GM21390 (cell line): ENCODE data around the gene NARS2.
A peak's percentile ranks its signal among the peaks of the same experiment; 100 is the strongest.

Experiments used
- ATAC-seq: cut with Tn5 transposase; IDR thresholded peaks from one replicate; pipeline ENCODE4 v1.9.1; 2021; ENCODE audit not compliant: unreplicated experiment

Gene NARS2

GRCh38 chr11:78417888-78418583 is 156.6 kb downstream of the NARS2 start:
- ATAC-seq, result peak; percentile 44

- ATAC-seq, result peak; percentile 13
These were observed 157.3 kb downstream of the NARS2 start, which contains the start of gene GAB2 for GRCh38 chr11:78417175-78417887. Gene GAB2 (minus strand): TSS chr11:78417820. CDS start chr11:78417720, 100 bp downstream.

- peak; percentile 55 for ATAC-seq
These were observed 158.1 kb downstream of the NARS2 start for GRCh38 chr11:78416285-78417174.

GRCh38 chr11:78415338-78415737 is 159.3 kb downstream of the NARS2 start:
- ATAC-seq, result no peak

GRCh38 chr11:78414321-78415051 is 160.2 kb downstream of the NARS2 start:
- ATAC-seq, result no peak

- no peak for ATAC-seq
These were observed 166.0 kb downstream of the NARS2 start for GRCh38 chr11:78408619-78409018.

DNA sequence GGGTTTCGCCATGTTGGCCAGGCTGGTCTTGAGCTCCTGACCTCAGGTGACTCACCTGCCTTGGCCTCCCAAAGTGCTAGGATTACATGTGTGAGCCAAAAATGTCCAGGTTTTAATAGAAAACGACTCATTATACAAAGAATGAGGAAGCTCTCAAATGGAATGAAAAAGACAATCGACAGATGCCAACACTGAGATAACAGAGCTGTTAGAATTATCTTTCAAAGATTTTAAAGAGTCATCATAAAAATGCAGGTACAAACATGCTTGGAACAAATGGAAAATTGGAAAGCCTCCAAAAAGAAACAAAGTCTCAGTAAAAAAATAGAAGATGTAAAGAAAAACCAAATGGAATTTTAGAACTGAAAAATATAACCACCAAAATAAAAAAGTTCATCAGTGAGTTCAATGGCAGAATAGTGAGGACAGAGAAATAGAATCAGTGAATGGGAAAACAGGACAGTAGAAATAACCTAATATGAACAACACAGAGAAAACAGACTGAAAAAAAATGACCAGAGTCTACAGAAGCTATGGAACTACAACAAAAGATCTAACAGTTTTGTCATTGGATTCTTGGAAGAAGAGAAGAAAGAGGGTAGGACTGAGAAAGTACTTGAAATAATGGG is 168.0 kb downstream of the NARS2 start:
- ATAC-seq, result no peak

GRCh38 chr11:78405805-78406204 is 168.9 kb downstream of the NARS2 start:
- no peak for ATAC-seq

DNA sequence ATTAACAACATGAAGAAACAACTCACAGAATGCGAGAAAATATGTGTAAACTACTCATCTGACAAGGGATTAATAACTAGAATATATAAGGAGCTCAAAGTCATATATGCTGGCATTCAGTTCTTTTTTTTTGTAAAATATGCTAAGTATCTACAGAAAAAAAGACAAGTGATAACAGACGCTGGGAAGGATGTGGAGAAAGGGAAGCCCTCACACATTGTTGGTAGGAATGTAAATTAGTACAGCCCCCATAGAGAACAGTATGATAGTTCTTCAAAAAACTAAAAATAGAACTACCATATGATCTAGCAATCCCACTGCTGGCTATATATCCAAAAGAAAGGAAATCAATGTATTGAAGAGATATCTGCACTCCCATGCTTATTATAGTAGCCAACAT is 170.9 kb downstream of the NARS2 start:
- ATAC-seq, result no peak

DNA sequence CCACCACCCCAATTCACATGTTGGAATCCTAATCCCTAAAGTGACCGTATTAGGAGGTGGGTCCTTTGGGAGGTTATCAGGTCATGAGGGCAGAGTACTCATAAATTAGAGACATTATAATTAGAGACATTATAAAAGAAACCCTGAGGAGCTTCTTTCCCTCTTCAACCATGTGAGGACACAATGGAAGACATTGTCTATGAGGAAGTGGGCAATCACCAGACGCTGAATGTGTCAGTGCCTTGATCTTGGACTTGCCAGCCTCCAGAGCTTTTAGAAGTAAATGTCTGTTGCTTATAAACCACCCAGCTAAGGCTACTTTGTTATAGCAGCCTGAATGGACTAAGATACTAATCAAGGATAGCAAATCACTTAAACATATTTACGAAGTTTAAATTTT is 171.8 kb downstream of the NARS2 start:
- ATAC-seq, result no peak

DNA sequence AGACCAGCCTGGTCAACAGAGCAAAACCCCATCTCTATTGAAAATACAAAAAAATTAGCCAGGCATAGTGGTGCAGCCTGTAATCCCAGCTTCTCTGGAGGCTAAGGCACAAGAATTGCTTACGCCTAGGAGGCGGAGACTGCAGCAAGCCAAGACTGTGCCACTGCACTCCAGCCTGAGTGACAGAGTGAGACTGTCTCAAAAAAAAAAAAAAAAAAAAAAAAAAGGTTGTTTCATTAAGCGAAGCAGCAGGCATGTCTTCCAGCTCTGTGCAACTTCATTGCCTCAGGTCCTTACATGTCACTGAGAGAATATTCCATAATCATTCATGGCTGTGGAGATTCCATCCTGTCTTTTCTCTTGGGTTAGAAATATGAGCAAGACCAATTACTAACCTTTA is 174.0 kb downstream of the NARS2 start:
- no peak for ATAC-seq

DNA sequence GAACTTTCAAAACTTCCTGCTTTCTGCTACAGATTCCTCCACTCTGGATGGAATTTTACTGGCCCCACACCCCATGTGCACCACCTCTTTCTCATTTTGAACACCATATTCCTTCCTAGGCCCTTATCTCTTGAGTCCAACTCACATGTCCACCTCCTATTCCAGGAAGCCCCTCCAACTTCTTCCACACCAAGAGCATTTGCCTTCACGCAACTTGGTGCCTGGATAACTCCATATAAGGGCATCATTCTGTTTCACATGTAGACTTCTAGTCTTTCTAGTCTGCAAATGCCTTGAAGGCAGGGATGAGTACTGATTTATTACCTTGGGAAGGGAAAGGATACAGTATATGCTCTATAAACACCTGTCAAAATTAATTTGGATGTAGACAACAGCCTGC is 174.5 kb downstream of the NARS2 start:
- no peak for ATAC-seq

DNA sequence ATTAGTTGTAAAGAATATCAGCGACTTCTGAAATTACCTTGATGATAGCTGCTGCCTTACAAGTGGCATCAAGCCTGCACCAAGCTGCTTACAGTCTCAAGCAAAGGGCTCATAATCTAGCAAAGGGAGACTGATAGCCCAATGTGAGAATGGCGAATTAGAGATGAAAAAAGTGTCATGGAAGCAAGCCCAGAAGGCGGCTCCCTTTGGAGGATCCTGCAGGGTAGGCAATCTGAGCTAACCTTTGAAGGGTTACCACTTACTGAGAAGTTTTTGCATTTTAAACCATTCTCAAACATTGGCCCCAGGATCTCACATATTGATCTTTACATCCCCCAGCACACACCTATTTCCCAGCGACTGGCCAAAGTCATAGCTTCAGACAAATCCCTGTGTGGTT is 175.5 kb downstream of the NARS2 start:
- ATAC-seq, result no peak

- ATAC-seq, result no peak
These were observed 175.9 kb downstream of the NARS2 start for GRCh38 chr11:78398715-78399114.

GRCh38 chr11:78397398-78397797 is 177.3 kb downstream of the NARS2 start:
- peak; percentile 81 for ATAC-seq

DNA sequence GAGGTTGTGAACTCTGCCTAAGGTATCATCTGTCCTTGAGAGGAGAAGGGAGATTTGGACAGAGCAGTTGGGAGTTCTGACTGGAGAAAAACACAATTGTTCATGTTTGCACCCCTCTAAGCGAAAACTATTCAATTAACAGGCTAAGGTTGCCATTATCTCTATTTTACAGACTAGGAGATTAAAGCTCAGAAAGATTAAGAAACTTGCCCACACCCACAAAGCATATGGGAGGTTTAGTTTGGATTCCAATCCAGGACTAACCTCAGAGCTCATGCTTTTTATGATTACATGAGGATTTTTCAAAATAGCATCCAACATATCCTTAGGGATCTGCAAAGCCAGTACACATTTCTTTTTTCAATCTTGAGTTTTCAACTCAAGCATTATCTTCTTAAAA is 179.1 kb downstream of the NARS2 start:
- ATAC-seq, result no peak

GRCh38 chr11:78392854-78393253 is 181.8 kb downstream of the NARS2 start:
- ATAC-seq, result no peak

DNA sequence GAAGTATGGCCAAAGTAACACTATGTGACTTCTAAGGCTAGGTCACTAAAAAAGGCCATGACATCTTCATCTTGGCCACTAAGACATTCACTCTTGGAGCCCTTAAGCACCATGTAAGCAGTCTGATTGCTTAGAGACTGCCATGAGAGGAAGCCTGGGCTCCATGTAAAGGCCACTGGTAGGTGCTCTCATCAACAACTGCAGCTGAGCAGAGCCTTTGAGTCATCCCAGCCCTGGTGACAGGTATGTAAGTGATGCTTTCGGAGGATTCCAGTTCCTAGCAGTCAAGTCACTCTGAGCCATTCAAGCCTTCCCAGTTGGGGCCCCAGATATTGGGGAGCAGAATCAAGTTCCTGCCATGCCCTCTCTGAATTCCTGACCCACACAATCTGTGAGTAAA is 183.2 kb downstream of the NARS2 start:
- ATAC-seq, result no peak

GRCh38 chr11:78390809-78391208 is 183.9 kb downstream of the NARS2 start:
- ATAC-seq, result no peak

GRCh38 chr11:78386215-78386941 is 188.3 kb downstream of the NARS2 start:
- no peak for ATAC-seq
